WTC11 (cell line): ENCODE results near the gene RGS9BP.
"Not testable (repeated sequence)": the region's sequence is repeated elsewhere in the genome, so short reads cannot be mapped to it uniquely, and the experiment has no call there.

Experiments
- FOXP1 ChIP-seq: sonication (generic); formaldehyde crosslinking; IDR thresholded peaks from 2 replicates; pipeline ENCODE4 v1.8.0; 2022; ENCODE audit warnings: missing genetic modification reagents, mild to moderate bottlenecking, moderate library complexity, borderline replicate concordance
- IRF2 ChIP-seq: sonication (generic); formaldehyde crosslinking; IDR thresholded peaks from 2 replicates; pipeline ENCODE4 v1.8.0; 2022; ENCODE audit warnings: low read depth, missing genetic modification reagents, borderline replicate concordance
- MYBL2 ChIP-seq: sonication (generic); formaldehyde crosslinking; IDR thresholded peaks from 2 replicates; pipeline ENCODE4 v1.8.1; 2023; ENCODE audit warnings: mild to moderate bottlenecking, moderate library complexity, missing genetic modification reagents
- RELA ChIP-seq: sonication (generic); formaldehyde crosslinking; IDR thresholded peaks from 2 replicates; pipeline ENCODE4 v1.8.1; 2022; ENCODE audit warnings: missing genetic modification reagents, mild to moderate bottlenecking, borderline replicate concordance
- TF ChIP-seq, protein P1 (sequence below): sonication (generic); formaldehyde crosslinking; IDR thresholded peaks from 2 replicates; pipeline ENCODE4 v1.8.1; 2023; ENCODE audit warnings: mild to moderate bottlenecking, missing genetic modification reagents, moderate library complexity
- TF ChIP-seq, protein P2 (sequence below): fragments of 200-600 bp; IDR thresholded peaks from 2 replicates; pipeline ENCODE4 v1.8.0; 2022; ENCODE audit warnings: antibody characterized with exemption
- TF ChIP-seq, protein P3 (sequence below): sonication (generic); formaldehyde crosslinking; IDR thresholded peaks from 2 replicates; pipeline ENCODE4 v1.8.1; 2023; ENCODE audit warnings: mild to moderate bottlenecking, missing genetic modification reagents
- TF ChIP-seq, protein P4 (sequence below): sonication (generic); formaldehyde crosslinking; IDR thresholded peaks from 2 replicates; pipeline ENCODE4 v1.8.1; 2023; ENCODE audit warnings: mild to moderate bottlenecking, moderate library complexity, missing genetic modification reagents
- TF ChIP-seq, protein P5 (sequence below): sonication (generic); formaldehyde crosslinking; IDR thresholded peaks from 2 replicates; pipeline ENCODE4 v1.8.0; 2022; ENCODE audit warnings: mild to moderate bottlenecking, missing genetic modification reagents

DNA sequence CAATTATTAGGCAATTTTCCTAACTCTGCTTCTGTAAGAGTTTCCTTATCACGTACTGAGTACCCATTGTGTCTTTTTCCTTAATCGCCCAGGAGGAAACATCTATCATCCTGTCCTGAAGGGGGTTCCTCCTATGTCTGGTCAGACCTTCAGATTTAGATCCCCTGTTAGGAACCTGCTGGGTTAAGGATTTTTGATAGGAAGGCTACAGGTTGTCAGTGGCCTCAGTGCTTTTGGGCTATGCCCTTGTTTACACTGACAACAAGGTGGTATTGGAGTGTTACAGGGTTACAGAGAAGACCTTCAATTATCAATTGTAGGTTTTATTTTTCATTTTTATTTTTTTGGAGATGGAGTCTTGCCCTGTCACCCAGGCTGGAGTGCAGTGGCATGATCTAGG, 19.2 kb downstream of the RGS9BP start:
- TF ChIP-seq, protein P1, sequence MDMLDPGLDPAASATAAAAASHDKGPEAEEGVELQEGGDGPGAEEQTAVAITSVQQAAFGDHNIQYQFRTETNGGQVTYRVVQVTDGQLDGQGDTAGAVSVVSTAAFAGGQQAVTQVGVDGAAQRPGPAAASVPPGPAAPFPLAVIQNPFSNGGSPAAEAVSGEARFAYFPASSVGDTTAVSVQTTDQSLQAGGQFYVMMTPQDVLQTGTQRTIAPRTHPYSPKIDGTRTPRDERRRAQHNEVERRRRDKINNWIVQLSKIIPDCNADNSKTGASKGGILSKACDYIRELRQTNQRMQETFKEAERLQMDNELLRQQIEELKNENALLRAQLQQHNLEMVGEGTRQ: not testable (repeated sequence)
- TF ChIP-seq, protein P2, sequence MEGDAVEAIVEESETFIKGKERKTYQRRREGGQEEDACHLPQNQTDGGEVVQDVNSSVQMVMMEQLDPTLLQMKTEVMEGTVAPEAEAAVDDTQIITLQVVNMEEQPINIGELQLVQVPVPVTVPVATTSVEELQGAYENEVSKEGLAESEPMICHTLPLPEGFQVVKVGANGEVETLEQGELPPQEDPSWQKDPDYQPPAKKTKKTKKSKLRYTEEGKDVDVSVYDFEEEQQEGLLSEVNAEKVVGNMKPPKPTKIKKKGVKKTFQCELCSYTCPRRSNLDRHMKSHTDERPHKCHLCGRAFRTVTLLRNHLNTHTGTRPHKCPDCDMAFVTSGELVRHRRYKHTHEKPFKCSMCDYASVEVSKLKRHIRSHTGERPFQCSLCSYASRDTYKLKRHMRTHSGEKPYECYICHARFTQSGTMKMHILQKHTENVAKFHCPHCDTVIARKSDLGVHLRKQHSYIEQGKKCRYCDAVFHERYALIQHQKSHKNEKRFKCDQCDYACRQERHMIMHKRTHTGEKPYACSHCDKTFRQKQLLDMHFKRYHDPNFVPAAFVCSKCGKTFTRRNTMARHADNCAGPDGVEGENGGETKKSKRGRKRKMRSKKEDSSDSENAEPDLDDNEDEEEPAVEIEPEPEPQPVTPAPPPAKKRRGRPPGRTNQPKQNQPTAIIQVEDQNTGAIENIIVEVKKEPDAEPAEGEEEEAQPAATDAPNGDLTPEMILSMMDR: not testable (repeated sequence)
- not testable (repeated sequence) for TF ChIP-seq FOXP1 (CRISPR knock-in tag); IRF2 (CRISPR knock-in tag); RELA (CRISPR knock-in tag); MYBL2
- TF ChIP-seq, protein P3, sequence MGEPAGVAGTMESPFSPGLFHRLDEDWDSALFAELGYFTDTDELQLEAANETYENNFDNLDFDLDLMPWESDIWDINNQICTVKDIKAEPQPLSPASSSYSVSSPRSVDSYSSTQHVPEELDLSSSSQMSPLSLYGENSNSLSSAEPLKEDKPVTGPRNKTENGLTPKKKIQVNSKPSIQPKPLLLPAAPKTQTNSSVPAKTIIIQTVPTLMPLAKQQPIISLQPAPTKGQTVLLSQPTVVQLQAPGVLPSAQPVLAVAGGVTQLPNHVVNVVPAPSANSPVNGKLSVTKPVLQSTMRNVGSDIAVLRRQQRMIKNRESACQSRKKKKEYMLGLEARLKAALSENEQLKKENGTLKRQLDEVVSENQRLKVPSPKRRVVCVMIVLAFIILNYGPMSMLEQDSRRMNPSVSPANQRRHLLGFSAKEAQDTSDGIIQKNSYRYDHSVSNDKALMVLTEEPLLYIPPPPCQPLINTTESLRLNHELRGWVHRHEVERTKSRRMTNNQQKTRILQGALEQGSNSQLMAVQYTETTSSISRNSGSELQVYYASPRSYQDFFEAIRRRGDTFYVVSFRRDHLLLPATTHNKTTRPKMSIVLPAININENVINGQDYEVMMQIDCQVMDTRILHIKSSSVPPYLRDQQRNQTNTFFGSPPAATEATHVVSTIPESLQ (CRISPR knock-in tag): not testable (repeated sequence)
- TF ChIP-seq, protein P4, sequence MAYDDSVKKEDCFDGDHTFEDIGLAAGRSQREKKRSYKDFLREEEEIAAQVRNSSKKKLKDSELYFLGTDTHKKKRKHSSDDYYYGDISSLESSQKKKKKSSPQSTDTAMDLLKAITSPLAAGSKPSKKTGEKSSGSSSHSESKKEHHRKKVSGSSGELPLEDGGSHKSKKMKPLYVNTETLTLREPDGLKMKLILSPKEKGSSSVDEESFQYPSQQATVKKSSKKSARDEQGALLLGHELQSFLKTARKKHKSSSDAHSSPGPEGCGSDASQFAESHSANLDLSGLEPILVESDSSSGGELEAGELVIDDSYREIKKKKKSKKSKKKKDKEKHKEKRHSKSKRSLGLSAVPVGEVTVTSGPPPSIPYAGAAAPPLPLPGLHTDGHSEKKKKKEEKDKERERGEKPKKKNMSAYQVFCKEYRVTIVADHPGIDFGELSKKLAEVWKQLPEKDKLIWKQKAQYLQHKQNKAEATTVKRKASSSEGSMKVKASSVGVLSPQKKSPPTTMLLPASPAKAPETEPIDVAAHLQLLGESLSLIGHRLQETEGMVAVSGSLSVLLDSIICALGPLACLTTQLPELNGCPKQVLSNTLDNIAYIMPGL (CRISPR knock-in tag): not testable (repeated sequence)
- TF ChIP-seq, protein P5, sequence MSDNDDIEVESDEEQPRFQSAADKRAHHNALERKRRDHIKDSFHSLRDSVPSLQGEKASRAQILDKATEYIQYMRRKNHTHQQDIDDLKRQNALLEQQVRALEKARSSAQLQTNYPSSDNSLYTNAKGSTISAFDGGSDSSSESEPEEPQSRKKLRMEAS (CRISPR knock-in tag): not testable (repeated sequence)
